Parathyroid adenoma (tissue), 2 donors: Measurements from ENCODE around the gene RFX2.
A peak's percentile ranks its signal among the peaks of the same experiment; 100 is the strongest.

Source experiments
- H2AFZ ChIP-seq: fragments of 300-600 bp; sonication (generic); one replicate; pipeline ENCODE4 v1.7.0; 2017; ENCODE audit warnings: antibody characterized with exemption, mild to moderate bottlenecking
- H3K27ac ChIP-seq: fragments of 300-600 bp; sonication (generic); one replicate; pipeline ENCODE4 v1.7.0; 2017
- H3K27me3 ChIP-seq: fragments of 300-600 bp; sonication (generic); one replicate; pipeline ENCODE4 v1.7.0; 2017; ENCODE audit warnings: low read length; ENCODE audit not compliant: control insufficient read depth, insufficient read depth
- H3K36me3 ChIP-seq: fragments of 300-600 bp; sonication (generic); one replicate; pipeline ENCODE4 v1.7.0; 2017; ENCODE audit warnings: low read length; ENCODE audit not compliant: control insufficient read depth, insufficient read depth
- H3K4me1 ChIP-seq: fragments of 300-600 bp; sonication (generic); one replicate; pipeline ENCODE4 v1.7.0; 2017; ENCODE audit warnings: control low read depth
- H3K4me2 ChIP-seq: fragments of 300-600 bp; sonication (generic); one replicate; pipeline ENCODE4 v1.7.0; 2017; ENCODE audit warnings: low read length
- H3K4me3 ChIP-seq: fragments of 300-600 bp; sonication (generic); one replicate; pipeline ENCODE4 v1.7.0; 2017; ENCODE audit warnings: low read depth, low read length
- H3K79me2 ChIP-seq: fragments of 300-600 bp; sonication (generic); one replicate; pipeline ENCODE4 v1.7.0; 2017; ENCODE audit warnings: control low read depth
- H3K9ac ChIP-seq: fragments of 300-600 bp; sonication (generic); one replicate; pipeline ENCODE4 v1.7.0; 2017; ENCODE audit warnings: mild to moderate bottlenecking
- H3K9me3 ChIP-seq: fragments of 300-600 bp; sonication (generic); one replicate; pipeline ENCODE4 v1.7.0; 2017; ENCODE audit warnings: low read length; ENCODE audit not compliant: control insufficient read depth
- CTCF ChIP-seq: fragments of 300-600 bp; sonication (generic); IDR thresholded peaks from one replicate; pipeline ENCODE4 v1.7.0; 2017; ENCODE audit warnings: antibody characterized with exemption, mild to moderate bottlenecking
- donor health status: primary hyperparathyroidism.

Gene RFX2

GRCh38 chr19:5983367-5983955 is 126.8 kb downstream of the RFX2 start:
- H3K27ac ChIP-seq = no peak overlapping the region
- no peaks in the 10 kb centered on the region for H3K9me3 ChIP-seq

GRCh38 chr19:5978606-5979552 is 131.4 kb downstream of the RFX2 start:
- H3K9me3 ChIP-seq = no peaks in the 10 kb centered on the region
- H2AFZ ChIP-seq = peak overlapping the region; percentile 97
- H3K4me2 ChIP-seq = peak overlapping the region; percentile 99
- H3K27me3 ChIP-seq = no peaks in the 10 kb centered on the region
- peak overlapping the region; percentile 73 for H3K27ac ChIP-seq
- no peak for TF ChIP-seq CTCF
- no peaks in the 10 kb centered on the region for H3K4me1 ChIP-seq
- H3K4me3 ChIP-seq = peak overlapping the region; percentile 96
- H3K79me2 ChIP-seq = peaks cover 36% of the 10 kb centered on the region
- H3K9ac ChIP-seq = no peak overlapping the region
- no peaks in the 10 kb centered on the region for H3K36me3 ChIP-seq

More at GRCh38 chr19:5983367-5983955, 126.8 kb downstream of the RFX2 start:
- no peak overlapping the region for H3K9ac ChIP-seq
- no peaks in the 10 kb centered on the region for H3K79me2 ChIP-seq
- H3K4me1 ChIP-seq = peaks cover 7% of the 10 kb centered on the region
- no peak overlapping the region for H3K4me2 ChIP-seq
- H2AFZ ChIP-seq = no peak overlapping the region
- H3K4me3 ChIP-seq = no peak overlapping the region
- TF ChIP-seq CTCF = no peak
- no peaks in the 10 kb centered on the region for H3K27me3 ChIP-seq
- H3K36me3 ChIP-seq = no peaks in the 10 kb centered on the region

- Histone ChIP-seq H3K79me2 (peaks cover 45% of the 10 kb centered on the region), H3K4me1 (no peaks in the 10 kb centered on the region), H3K27me3 (no peaks in the 10 kb centered on the region), H3K27ac (peak within 1 kb of the TSS; percentile 73), H3K9ac (peak within 1 kb of the TSS; percentile 64), H3K4me3 (peak within 1 kb of the TSS; percentile 96), H3K9me3 (no peaks in the 10 kb centered on the region), H3K4me2 (peak within 1 kb of the TSS; percentile 99), H3K36me3 (no peaks in the 10 kb centered on the region), H2AFZ (peak within 1 kb of the TSS; percentile 97)
- no peak for TF ChIP-seq CTCF
Observed at GRCh38 chr19:5977785-5978605, 132.3 kb downstream of the RFX2 start, which contains the start of gene RANBP3. RANBP3 (minus strand) TSS chr19:5978140; CDS start chr19:5978082, 58 bp downstream.

- H3K9ac ChIP-seq = peak overlapping the region; percentile 64
- no peaks in the 10 kb centered on the region for H3K9me3 ChIP-seq
- H3K27me3 ChIP-seq = no peaks in the 10 kb centered on the region
- TF ChIP-seq CTCF = no peak
- peaks cover 52% of the 10 kb centered on the region for H3K79me2 ChIP-seq
- H2AFZ ChIP-seq = peak overlapping the region; percentile 61
- no peaks in the 10 kb centered on the region for H3K36me3 ChIP-seq
- H3K27ac ChIP-seq = peak overlapping the region; percentile 55
- H3K4me2 ChIP-seq = peak overlapping the region; percentile 95
- H3K4me3 ChIP-seq = peak overlapping the region; percentile 96
- H3K4me1 ChIP-seq = no peaks in the 10 kb centered on the region
Observed at GRCh38 chr19:5977222-5977784, 133.0 kb downstream of the RFX2 start.
